Progenitor cell of endocrine pancreas (in vitro differentiated cells): ENCODE measurements around the gene TDRD15. TPM values are rescaled to one million over a fixed set of nuclear protein-coding genes. Genes with fewer than 3 reads are reported as not detected.
"Not testable (repeated sequence)": the region's sequence is repeated elsewhere in the genome, so short reads cannot be mapped to it uniquely, and the experiment has no call there.

Experiments
- DNase-seq: peaks from one replicate; pipeline ENCODE4 v3.0.0; 2021; ENCODE audit warnings: low spot score; ENCODE audit not compliant: unreplicated experiment
- H3K27ac Mint-ChIP-seq: 2 replicates; pipeline ENCODE4 v1.8.0; 2021; ENCODE audit warnings: mild to moderate bottlenecking, moderate library complexity, mixed read lengths
- H3K27me3 Mint-ChIP-seq: 2 replicates; pipeline ENCODE4 v1.8.0; 2021; ENCODE audit warnings: mixed read lengths
- H3K36me3 Mint-ChIP-seq: 2 replicates; pipeline ENCODE4 v1.8.0; 2022; ENCODE audit warnings: mixed read lengths; ENCODE audit not compliant: insufficient read depth
- H3K4me1 Mint-ChIP-seq: 2 replicates; pipeline ENCODE4 v1.8.0; 2021; ENCODE audit warnings: low read depth, mixed read lengths
- H3K4me3 Mint-ChIP-seq: 2 replicates; pipeline ENCODE4 v1.8.0; 2021; ENCODE audit warnings: low read depth, mild to moderate bottlenecking, moderate library complexity, mixed read lengths
- H3K9me3 Mint-ChIP-seq: 2 replicates; pipeline ENCODE4 v1.8.0; 2021; ENCODE audit warnings: low read depth, mixed read lengths
- total RNA-seq: library from RNA; stranded (reverse); gene quantifications from 2 replicates; pipeline ENCODE4 v1.2.1, GENCODE V29; 2021
- TF ChIP-seq, protein P1 (sequence below): fragments of 200-600 bp; sonication (generic); IDR thresholded peaks from one replicate; pipeline ENCODE4 v1.5.0; 2021; ENCODE audit warnings: antibody characterized with exemption, mild to moderate bottlenecking; ENCODE audit not compliant: unreplicated experiment

Gene TDRD15
- total RNA-seq, 1 donor from 2014 or later = not detected

DNA sequence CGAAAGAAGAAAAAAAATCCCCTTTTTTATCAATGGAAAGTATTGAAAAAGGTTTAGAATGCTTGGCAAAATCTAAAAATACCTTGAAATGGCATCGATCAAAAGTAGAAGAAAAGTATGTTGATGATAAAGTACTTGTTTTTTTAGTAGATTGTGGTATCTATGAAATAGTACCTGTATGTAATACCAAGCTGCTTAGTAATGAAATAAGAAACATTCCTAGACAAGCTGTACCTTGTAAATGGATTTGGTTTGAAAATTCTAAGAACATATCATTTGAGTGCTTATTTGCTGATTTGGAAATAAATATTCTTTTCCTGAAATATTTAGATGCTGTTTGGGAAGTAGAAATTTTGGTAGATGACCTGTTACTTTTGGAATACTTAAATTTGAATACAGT is 18.4 kb downstream of the TDRD15 start:
- Mint-ChIP-seq H3K4me3 (no peak overlapping the region), H3K27ac (no peak overlapping the region), H3K27me3 (peaks cover 10% of the 10 kb centered on the region), H3K4me1 (no peaks in the 10 kb centered on the region), H3K36me3 (no peaks in the 10 kb centered on the region), H3K9me3 (no peaks in the 10 kb centered on the region)
- no peak for DNase-seq
- TF ChIP-seq, protein P1, sequence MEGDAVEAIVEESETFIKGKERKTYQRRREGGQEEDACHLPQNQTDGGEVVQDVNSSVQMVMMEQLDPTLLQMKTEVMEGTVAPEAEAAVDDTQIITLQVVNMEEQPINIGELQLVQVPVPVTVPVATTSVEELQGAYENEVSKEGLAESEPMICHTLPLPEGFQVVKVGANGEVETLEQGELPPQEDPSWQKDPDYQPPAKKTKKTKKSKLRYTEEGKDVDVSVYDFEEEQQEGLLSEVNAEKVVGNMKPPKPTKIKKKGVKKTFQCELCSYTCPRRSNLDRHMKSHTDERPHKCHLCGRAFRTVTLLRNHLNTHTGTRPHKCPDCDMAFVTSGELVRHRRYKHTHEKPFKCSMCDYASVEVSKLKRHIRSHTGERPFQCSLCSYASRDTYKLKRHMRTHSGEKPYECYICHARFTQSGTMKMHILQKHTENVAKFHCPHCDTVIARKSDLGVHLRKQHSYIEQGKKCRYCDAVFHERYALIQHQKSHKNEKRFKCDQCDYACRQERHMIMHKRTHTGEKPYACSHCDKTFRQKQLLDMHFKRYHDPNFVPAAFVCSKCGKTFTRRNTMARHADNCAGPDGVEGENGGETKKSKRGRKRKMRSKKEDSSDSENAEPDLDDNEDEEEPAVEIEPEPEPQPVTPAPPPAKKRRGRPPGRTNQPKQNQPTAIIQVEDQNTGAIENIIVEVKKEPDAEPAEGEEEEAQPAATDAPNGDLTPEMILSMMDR = no peak

GRCh38 chr2:21146638-21147037 is 22.9 kb downstream of the TDRD15 start:
- H3K9me3 Mint-ChIP-seq = no peaks in the 10 kb centered on the region
- TF ChIP-seq, protein P1 = no peak
- no peaks in the 10 kb centered on the region for H3K36me3 Mint-ChIP-seq
- peaks cover 2% of the 10 kb centered on the region for H3K27me3 Mint-ChIP-seq
- DNase-seq = no peak
- H3K4me1 Mint-ChIP-seq = no peaks in the 10 kb centered on the region
- H3K27ac Mint-ChIP-seq = no peak overlapping the region
- no peak overlapping the region for H3K4me3 Mint-ChIP-seq

DNA sequence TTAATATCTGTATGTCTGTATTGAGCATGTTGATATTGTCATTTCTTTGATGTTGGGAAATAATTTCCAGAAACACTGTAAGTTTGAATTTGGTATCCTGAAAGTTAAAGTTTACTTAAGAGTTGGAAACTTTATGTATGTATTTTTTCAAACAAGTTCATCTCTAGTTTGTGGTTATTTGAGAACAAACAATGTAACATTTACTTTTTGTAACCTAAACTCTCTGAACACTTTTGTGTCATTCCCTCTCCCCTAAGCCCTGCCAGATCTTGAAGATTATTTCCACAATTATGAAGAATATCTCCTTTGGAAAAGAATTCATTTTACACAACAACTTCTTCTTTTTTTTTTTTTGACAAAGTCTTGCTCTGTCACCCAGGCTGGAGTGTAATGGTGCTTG is 24.9 kb downstream of the TDRD15 start:
- DNase-seq = no peak
- Mint-ChIP-seq H3K4me3 (no peak overlapping the region), H3K9me3 (no peaks in the 10 kb centered on the region), H3K4me1 (no peaks in the 10 kb centered on the region), H3K27ac (no peak overlapping the region), H3K27me3 (no peaks in the 10 kb centered on the region), H3K36me3 (no peaks in the 10 kb centered on the region)
- TF ChIP-seq, protein P1 = no peak

- H3K4me3 Mint-ChIP-seq, H3K27me3 Mint-ChIP-seq, H3K27ac Mint-ChIP-seq, H3K36me3 Mint-ChIP-seq, H3K4me1 Mint-ChIP-seq, H3K9me3 Mint-ChIP-seq, DNase-seq: not testable (repeated sequence)
Observed at GRCh38 chr2:21151234-21151633, 27.5 kb downstream of the TDRD15 start.

DNA sequence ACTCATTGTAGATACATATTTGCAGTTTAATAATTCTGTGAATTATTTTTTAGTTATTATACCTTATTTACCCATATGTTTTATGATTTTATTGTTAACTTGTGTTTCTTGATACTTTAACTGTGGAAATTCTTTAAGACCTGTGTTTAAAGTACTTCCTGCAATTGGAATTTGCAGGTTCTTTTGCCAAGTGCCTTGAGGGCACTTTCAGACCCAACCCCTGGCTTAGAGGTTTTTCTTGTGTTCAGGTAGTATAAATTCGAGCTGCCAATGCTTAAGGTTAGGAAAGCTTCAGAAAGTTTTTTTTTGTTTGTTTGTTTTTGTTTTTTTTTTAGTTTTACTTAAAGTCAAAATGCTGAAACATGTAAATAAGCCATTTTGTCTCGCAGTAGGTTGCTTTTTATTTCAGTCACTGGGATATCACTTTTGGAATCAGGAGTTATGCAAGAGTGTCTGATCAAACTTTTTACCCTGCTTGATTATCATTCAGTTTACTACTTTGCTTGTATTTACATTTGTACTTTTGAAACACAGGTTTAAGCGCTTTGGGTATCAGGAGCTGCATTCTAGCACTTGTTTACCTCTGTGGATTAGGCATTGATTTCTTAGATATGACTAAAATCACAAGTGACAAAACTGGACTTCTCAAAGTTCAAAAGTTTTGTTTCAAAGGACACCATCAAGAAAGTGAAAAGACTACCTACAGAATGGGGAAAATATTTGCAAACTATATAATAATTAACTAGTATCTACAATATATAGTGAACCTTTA is 31.8 kb downstream of the TDRD15 start:
- DNase-seq = no peak
- Mint-ChIP-seq H3K27me3 (no peaks in the 10 kb centered on the region), H3K36me3 (no peaks in the 10 kb centered on the region), H3K4me3 (no peak overlapping the region), H3K9me3 (no peaks in the 10 kb centered on the region), H3K27ac (no peak overlapping the region), H3K4me1 (peaks cover 13% of the 10 kb centered on the region)
- TF ChIP-seq, protein P1 = no peak

GRCh38 chr2:21161122-21161521 is 37.4 kb downstream of the TDRD15 start:
- Mint-ChIP-seq H3K36me3 (no peaks in the 10 kb centered on the region), H3K27ac (no peak overlapping the region), H3K4me3 (no peak overlapping the region), H3K4me1 (peaks cover 4% of the 10 kb centered on the region), H3K9me3 (peaks cover 3% of the 10 kb centered on the region), H3K27me3 (peaks cover 3% of the 10 kb centered on the region)
- TF ChIP-seq, protein P1 = no peak
- no peak for DNase-seq
